ENCODE measurements around the gene NAT9. TPM values are rescaled to one million over a fixed set of nuclear protein-coding genes. Genes with fewer than 3 reads are reported as not detected.
A peak's percentile ranks its signal among the peaks of the same experiment; 100 is the strongest.

The NAT9 gene
- 46.8 to 48.9 TPM (median 47.4 TPM) in 3 replicates for total RNA-seq
- long read RNA-seq, transcript NAT9-210 (7 exons, 1,860 nt) = major isoform, 16 of 110 reads
- long read RNA-seq, transcript NAT9-201 (7 exons, 1,875 nt) = minor isoform, 8 of 110 reads
- long read RNA-seq, transcript NAT9-225 (6 exons, 1,993 nt) = minor isoform, 13 of 110 reads
- long read RNA-seq, partial matches to known transcripts = 3 of 110 reads
- long read RNA-seq, other reads (novel, unspliced or antisense) = 65 of 110 reads

DNA sequence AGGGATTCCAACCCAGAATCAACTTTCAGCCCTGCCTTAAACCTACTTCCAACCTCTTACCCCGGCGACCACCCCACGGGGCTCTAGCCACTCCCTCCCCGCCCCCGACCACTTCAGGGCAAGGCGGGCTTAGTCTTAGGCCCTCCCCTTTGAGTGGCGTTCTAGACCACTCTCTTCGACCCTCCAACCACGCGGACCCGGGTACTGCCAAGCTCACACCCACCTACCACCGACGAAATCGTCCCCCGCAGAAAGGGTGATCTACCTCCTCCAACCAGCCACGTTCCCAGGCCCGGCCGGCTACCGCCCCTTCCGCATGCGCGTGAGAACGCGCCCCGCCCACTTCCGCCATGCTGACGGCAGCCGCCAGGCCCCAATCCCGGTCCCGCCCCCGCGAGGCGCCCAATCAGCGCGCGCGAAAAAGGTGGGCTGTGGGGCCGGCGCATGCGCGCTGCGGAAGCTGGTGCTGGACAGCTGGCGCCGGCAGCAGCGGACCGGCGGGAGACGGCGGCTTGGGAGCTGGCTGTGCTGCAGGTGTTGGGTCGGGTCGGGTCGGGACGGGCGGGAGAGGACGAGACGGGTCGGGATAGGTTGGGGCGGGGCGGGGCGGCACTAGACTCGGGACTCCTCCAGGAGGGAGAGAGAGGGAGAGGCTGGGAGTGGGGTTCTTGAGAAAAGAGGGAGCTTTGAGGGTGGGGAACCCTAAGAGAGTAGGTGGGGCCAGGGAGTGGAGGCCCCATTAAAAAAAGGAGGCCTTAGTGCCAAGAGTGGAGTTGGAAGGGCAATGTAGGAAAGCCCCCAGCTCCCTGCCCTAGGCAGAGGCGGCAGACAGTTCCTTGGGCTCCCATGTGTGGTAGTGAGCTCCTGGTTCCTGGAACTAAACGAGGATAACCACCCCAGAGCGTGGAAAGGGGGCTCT is at the start of gene NAT9:
Gene NAT9 (minus strand): TSS at position 302 of the 919 bp plus-strand sequence. CDS start 647 bp downstream, outside the sequence.
- Mint-ChIP-seq H3K4me3 (ENCODE audit: unreplicated experiment) (peak within 1 kb of the TSS; percentile 97), H3K9me3 (ENCODE audit: low read depth) (no peaks in the 10 kb centered on the region), H3K27me3 (ENCODE audit: low read depth) (no peaks in the 10 kb centered on the region), H3K36me3 (ENCODE audit: low read depth) (peaks cover 12% of the 10 kb centered on the region), H3K4me1 (ENCODE audit: low read depth) (peaks cover 52% of the 10 kb centered on the region), H3K27ac (ENCODE audit: unreplicated experiment) (peak within 1 kb of the TSS; percentile 98)
- DNase-seq (ENCODE audit: low spot score) = peak; percentile 99
- TF ChIP-seq, protein P1, sequence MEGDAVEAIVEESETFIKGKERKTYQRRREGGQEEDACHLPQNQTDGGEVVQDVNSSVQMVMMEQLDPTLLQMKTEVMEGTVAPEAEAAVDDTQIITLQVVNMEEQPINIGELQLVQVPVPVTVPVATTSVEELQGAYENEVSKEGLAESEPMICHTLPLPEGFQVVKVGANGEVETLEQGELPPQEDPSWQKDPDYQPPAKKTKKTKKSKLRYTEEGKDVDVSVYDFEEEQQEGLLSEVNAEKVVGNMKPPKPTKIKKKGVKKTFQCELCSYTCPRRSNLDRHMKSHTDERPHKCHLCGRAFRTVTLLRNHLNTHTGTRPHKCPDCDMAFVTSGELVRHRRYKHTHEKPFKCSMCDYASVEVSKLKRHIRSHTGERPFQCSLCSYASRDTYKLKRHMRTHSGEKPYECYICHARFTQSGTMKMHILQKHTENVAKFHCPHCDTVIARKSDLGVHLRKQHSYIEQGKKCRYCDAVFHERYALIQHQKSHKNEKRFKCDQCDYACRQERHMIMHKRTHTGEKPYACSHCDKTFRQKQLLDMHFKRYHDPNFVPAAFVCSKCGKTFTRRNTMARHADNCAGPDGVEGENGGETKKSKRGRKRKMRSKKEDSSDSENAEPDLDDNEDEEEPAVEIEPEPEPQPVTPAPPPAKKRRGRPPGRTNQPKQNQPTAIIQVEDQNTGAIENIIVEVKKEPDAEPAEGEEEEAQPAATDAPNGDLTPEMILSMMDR (IDR thresholded peaks at IDR 0.05) = no peak

- no peak for DNase-seq (ENCODE audit: low spot score)
- Mint-ChIP-seq H3K36me3 (ENCODE audit: low read depth) (peaks cover 4% of the 10 kb centered on the region), H3K4me1 (ENCODE audit: low read depth) (no peaks in the 10 kb centered on the region), H3K27ac (ENCODE audit: unreplicated experiment) (no peak overlapping the region), H3K27me3 (ENCODE audit: low read depth) (no peaks in the 10 kb centered on the region), H3K4me3 (ENCODE audit: unreplicated experiment) (no peak overlapping the region), H3K9me3 (ENCODE audit: low read depth) (no peaks in the 10 kb centered on the region)
- TF ChIP-seq, protein P1 (IDR thresholded peaks at IDR 0.05) = no peak
These were observed 48.9 kb upstream of the NAT9 start for GRCh38 chr17:74824961-74825627.

GRCh38 chr17:74822939-74823367 is 46.8 kb upstream of the NAT9 start:
- TF ChIP-seq, protein P1 (IDR thresholded peaks at IDR 0.05) = no peak
- no peaks in the 10 kb centered on the region for H3K27me3 Mint-ChIP-seq (ENCODE audit: low read depth)
- no peak for DNase-seq (ENCODE audit: low spot score)
- H3K4me1 Mint-ChIP-seq (ENCODE audit: low read depth) = no peaks in the 10 kb centered on the region
- H3K27ac Mint-ChIP-seq (ENCODE audit: unreplicated experiment) = no peak overlapping the region
- no peaks in the 10 kb centered on the region for H3K9me3 Mint-ChIP-seq (ENCODE audit: low read depth)
- H3K4me3 Mint-ChIP-seq (ENCODE audit: unreplicated experiment) = no peak overlapping the region
- H3K36me3 Mint-ChIP-seq (ENCODE audit: low read depth) = peaks cover 12% of the 10 kb centered on the region

DNA sequence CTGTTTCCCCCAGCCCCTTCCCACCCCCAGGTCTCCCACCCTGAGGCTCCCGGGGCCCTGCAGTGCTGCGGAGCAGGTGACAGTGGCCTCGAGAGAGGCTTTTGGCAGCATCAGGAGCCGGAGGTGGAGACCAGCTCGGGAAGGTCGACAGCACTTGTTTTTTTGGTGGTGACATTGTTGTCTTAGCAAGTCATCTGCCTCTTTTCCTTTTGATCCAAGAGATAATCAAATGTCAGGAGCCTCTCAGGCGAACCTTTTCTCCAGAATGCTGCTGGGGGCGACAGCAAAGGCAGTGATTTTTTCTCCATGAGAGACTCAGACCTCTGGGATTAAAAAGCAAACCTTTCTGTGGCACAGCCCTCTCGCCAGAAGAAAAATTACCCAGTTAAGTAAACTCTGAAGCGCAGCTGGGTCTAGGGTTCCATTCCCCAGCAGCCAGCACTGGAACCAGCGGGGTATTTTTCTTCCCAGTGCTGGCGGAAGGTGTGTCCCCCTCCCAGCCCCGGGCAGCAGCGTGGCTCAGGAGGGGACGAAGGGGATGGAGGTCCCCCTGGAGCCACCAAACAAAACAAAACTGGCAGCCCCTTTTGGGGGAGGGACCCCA is 46.3 kb upstream of the NAT9 start:
- Mint-ChIP-seq H3K36me3 (ENCODE audit: low read depth) (peaks cover 12% of the 10 kb centered on the region), H3K27me3 (ENCODE audit: low read depth) (no peaks in the 10 kb centered on the region), H3K4me1 (ENCODE audit: low read depth) (no peaks in the 10 kb centered on the region), H3K27ac (ENCODE audit: unreplicated experiment) (no peak overlapping the region), H3K4me3 (ENCODE audit: unreplicated experiment) (no peak overlapping the region), H3K9me3 (ENCODE audit: low read depth) (no peaks in the 10 kb centered on the region)
- no peak for DNase-seq (ENCODE audit: low spot score)
- TF ChIP-seq, protein P1 (IDR thresholded peaks at IDR 0.05) = no peak

All from chondrocyte (in vitro differentiated cells).